Activated CD4-positive, alpha-beta T cell treated with anti-CD3 and anti-CD28 coated beads for 24 hours (primary cell): ENCODE results near the gene HYAL3.
"Not testable (repeated sequence)": the region's sequence is repeated elsewhere in the genome, so short reads cannot be mapped to it uniquely, and the experiment has no call there.

ENCODE experiments used
- DNase-seq, 2 donors: peaks; one replicate each; pipeline ENCODE4 v3.0.0-alpha.2; 2020; ENCODE audit warnings: low read depth in 2 of 2

Gene HYAL3

DNA sequence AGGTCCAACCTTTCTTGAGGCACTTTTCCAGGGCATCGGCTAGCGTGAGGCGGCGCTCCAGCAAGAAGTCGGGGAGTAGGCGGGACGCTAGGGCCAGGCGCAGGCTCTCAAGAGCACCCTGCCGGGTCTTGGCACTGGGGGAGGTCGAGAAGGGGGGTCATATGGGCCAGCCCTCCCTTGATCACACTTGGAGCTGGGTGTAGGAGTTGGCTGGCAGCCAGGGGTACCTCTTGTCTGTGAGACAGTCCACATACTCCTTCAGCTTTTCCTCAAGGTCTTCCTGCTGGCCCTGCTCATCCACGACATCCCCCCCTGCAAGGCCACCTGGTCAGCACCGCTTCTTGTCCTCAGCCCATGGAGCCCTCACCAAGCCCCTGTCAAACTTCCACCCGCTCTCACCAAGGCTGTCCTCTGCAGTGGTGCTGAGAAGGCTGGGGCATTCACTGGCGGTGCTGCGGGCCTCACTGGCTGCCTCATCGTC lies 9.0 kb downstream of the HYAL3 start:
- DNase-seq: no peak

DNA sequence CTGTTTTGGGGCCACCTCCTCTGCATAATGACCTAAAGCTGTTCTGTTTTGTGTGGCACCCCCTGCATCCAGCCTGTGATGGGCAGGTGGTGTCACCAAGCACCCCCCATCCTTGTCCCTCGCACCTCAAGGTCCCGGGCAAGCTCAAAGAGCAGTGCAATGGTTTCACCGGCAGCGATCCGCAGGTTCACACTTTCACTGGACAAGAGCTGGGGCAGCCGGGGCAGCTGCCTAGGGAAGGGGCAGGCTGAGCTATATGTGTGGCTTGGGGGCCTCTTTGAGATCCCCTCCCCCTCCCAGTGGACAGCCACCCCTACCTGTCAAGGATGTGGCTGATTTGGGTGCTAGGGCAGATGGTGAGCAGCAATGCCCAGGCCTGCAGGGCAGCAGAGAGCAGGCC lies 10.1 kb downstream of the HYAL3 start:
- DNase-seq: no peak

DNA sequence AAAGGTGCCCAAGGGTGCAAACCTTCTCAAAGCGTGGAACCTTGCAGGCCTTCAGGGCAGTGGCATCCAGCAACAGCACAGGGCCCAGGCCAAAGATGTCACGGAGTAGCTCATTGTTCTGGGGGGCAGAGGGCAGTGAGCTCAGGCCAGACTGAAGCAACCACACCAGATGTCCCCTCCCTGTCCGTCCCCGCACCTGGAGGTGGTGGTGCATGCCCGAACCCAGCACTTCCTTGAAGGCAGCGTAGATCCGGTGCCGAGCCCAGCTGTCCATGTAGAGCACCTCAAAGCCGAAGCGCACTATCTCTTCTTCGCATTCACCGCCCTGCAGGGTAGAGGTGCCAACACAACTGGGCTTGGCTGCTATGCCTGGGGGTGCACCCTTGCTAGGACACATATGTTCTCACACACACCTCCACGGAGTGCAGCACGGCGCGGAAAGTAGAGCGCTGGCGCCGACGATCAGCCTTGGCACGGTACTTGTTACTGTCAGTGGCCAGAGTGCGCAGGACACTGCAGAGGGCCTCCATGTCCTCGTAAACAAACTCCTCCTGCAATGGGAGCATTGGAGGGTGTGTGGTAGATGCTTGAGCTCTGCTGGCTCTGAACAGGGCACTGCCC lies 10.7 kb downstream of the HYAL3 start:
- no peak for DNase-seq

DNA sequence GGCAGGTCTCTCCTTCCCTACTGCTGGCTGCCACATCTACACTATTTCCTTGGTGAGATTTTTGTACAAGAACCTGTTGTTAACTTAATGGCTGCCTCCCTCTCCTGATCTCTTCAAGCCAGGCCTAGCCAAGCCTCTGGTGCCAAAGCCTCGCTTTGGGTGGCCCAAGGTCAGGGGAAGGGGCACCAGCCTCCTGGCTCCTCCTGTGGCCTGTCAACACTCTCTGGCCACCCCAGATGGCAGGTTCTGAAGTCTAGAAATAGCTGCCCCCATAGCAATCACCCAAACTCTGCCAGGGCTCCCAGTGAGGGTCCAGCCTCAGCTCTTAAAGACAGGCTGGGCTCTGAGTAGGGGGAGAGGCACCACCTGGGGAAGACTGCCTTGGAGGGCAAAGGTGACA lies 11.9 kb downstream of the HYAL3 start:
- DNase-seq: no peak

DNA sequence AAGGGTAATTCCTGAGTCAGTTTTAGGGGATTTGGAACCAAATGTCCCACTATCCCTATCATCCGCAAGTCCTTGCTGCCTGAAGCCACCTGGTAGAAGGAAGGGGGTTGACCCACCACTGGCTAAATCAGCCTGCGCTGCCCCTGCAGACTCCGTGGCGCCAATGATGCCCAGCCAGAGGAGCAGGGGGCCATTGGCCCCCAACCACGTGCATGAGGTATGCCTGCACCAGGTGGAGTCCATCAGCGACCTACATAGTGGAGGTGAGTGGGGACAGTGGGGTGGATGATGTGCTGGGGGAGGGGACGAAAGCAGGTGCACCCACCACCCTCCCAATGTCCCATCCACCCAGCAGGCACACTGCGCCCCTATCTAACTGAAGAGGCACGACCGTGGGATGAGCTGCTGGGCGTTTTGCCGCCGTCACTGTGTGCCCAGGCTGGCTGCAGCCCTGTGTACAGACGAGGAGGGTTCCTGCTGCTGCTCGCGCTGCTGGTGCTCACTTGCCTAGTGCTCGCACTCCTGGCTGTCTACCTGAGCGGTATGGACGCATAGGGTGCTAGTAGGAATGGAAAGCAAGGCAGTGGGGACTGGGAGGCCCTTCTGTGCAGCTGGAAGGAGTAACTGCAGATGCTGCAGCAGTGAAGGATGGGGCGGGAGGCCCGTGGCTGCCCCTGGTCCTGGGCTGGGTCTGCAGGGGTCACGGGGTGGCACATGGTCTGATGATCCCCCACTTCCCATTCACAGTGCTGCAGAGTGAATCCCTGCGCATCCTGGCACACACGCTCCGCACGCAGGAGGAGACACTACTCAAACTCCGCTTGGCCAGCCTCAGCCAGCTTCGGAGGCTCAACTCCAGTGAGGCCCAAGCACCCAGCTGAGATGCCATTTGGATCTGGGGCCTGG lies 12.6 kb downstream of the HYAL3 start:
- DNase-seq: no peak

DNA sequence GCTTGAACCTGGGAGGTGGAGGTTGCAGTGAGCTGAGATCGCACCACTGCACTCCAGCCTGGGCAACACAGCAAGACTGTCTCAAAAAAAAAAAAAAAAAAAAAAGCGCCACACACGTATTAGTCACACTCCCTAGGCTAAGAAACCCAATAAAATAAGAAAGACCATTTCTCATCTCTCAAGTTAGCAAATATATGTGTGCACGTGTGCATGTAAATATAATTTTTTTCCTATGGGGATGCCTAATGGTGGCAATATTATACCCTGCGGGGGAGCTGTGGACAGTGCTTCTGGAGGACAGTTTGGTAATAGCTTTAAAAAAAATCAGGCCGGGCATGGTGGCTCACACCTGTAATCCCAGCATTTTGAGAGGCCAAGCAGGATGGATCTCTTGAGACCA lies 15.1 kb downstream of the HYAL3 start:
- not testable (repeated sequence) for DNase-seq

DNA sequence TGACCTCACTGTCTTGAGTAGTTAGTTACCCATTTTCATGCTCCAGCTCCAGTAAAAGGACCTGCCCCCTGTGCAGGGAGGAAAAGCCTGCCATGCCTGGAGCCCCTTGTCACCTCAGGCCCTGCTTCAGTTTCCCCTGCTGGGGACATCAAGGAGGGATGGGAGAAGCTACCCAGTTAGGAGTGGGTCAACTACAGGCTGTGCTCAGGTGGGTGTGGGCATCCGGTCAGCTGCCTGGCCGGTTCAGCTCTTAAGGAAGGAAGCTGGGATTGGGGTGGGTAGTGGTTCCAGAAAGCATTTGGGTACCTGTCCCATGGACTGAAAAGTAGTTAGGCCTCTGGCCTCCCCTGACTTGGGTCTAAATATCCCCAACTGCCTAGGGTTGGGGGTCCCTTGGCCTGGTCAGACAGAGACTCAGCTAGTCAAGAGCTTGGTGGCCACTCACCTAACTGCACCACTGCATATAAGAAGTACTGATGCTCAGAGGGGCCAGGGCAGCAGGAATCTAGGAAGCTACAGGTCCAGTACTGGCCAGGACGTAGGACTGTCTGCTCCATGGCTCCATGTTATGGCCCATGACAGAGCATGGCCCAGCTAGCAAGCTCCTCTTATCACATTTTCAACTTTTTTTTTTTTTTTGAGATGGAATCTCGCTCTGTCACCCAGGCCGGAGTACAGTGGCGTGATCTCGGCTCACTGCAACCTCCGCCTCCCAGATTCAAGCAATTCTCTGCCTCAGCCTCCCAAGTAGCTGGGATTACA lies 19.8 kb downstream of the HYAL3 start:
- DNase-seq: no peak

DNA sequence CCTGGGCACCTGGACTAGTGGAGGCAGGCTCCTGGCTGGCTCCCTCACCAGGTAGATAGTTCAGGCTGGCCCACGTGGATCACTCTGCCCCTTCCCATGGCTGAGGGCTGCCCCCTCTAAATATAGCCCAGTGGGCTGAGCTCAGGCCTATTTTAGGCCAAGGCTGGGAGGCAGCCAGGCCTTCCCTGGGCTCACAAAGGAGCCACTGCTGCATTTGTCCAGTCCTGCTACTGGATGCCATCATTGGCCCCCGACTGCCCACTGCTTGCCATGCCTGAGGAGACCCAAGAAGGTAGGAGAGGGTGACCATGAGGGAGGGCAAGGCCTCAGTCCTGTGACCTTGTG lies 20.4 kb downstream of the HYAL3 start, which contains the start of gene LSMEM2:
LSMEM2 (plus strand) TSS at position 208 of the 345 bp plus-strand sequence; CDS start at position 235, 27 bp downstream.
- no peak for DNase-seq

DNA sequence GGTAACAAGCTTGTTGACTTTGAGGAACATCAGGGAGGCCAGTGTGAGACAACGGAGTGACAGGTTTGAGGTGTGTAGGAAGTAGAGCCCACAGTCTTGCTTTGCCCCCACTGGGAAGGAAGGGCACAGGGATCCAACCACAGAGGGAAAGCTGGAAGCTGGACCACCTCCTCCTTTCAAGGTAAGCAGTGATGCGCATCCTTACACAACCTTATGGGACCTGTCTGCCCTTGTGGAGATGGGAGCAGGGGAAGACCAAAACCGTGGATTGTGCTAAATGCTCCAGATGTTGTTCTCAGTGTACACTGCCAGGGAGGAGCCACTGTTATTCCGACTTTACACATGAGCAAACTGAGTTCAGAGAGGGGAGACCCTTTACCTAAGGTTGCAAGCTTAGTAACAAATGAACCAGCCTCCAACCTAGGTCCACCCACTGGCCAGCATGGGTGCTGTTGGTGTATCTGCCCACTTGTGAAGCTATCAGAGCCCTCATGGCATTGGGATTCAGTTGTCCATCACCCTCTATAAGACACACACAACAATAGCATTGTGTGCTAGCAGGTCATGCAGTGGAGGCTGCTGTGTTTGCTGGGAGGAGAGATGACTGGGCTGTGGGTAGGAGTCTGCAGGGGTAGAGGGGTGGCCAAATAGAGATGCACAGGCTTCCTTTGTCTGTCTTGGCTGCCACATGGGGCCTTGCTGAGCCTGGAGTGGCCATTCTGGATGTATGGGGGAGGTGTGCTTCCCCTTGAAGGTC lies 20.9 kb downstream of the HYAL3 start:
- no peak for DNase-seq

DNA sequence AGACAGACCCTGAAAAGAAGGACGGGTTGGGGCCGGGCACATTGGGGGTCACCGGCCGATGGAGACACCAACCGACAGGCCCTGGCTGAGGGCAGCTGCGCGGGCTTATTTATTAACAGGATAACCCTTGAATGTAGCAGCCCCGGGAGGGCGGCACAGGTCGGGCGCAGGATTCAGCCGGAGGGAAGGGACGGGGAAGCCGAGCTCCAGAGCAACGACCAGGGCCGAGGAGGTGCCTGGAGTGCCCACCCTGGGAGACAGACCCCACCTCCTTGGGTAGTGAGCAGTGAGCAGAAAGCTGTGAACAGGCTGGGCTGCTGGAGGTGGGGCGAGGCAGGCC lies 22.5 kb downstream of the HYAL3 start:
- no peak for DNase-seq

DNA sequence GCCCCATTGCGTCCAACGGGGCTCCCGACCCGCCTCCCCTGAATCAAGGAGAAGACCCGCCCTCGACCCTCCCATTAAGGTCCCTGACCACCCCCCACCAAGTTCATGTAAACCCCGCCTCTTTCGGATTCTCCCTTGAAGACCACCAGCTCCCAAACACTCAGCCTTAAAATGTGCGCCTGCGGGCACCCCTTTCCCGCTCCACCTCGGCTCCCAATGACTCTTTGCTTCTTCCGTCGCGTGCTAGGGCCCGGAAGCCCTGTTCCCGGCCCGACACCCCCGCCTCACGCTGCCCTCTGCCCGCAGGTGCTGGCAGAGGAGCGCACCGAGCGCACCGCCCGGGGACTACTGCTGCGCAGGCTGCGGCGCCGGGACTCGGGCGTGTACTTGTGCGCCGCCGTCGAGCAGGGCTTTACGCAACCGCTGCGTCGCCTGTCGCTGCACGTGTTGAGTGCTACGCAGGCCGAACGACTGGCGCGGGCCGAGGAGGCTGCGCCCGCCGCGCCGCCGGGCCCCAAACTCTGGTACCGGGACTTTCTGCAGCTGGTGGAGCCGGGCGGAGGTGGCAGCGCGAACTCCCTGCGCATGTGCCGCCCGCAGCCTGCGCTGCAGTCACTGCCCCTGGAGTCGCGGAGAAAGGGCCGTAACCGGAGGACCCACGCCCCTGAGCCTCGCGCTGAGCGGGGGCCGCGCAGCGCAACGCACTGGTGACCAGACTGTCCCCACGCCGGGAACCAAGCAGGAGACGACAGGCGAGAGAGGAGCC lies 23.0 kb downstream of the HYAL3 start:
- DNase-seq: no peak

DNA sequence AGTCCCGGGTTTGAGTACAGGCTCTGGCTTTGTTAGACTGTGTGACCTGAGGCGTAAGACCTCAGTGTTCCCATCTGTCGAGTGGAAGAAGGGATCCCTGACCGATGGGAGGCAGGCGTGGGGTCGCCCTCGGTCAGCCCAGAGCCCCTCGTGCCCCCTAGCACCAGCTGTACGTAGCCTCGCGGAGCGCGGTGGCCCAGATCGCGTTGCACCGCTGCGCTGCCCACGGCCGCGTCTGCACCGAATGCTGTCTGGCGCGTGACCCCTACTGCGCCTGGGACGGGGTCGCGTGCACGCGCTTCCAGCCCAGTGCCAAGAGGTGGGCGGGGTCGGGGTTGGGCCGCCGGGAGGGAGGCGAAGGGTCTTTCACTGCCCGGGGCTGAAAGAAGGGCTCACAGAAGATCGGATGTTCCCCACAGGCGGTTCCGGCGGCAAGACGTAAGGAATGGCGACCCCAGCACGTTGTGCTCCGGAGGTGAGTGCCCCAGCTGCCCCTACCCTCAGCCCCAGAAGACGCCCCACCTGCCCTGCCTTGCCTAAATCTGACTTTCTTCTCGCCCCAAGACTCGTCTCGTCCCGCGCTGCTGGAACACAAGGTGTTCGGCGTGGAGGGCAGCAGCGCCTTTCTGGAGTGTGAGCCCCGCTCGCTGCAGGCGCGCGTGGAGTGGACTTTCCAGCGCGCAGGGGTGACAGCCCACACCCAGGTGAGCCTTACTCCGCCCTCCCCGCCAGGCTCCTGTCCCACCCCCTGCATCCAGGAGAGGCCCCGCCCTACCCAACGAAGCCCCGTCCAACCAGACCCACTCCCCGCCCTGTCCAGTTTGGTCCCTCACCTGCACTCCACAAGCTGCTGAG lies 23.8 kb downstream of the HYAL3 start:
- DNase-seq: no peak

DNA sequence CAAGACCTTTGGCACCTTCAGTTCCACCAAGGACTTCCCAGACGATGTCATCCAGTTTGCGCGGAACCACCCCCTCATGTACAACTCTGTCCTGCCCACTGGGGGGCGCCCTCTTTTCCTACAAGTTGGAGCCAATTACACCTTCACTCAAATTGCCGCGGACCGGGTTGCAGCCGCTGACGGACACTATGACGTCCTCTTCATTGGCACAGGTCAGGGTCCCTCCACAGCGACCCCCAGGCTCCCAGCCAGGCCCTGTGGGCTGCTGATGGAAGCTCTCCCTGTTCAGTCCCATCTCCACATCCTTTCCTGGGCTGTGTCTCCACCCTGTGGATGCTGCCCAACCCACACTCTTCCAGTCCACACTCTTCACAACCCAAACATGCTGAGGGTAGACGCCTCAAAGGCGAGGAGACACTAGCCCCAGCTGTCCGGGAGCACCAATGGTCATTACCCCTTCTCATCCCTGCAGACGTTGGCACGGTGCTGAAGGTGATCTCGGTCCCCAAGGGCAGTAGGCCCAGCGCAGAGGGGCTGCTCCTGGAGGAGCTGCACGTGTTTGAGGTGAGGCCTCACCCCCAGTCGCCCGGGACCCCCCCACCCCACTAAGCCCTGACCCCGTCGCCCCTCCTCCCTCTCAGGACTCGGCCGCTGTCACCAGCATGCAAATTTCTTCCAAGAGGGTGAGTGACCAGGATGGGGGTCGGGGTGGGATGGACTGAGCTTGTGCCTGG lies 24.7 kb downstream of the HYAL3 start:
- DNase-seq: peak; percentile 40 to 78

DNA sequence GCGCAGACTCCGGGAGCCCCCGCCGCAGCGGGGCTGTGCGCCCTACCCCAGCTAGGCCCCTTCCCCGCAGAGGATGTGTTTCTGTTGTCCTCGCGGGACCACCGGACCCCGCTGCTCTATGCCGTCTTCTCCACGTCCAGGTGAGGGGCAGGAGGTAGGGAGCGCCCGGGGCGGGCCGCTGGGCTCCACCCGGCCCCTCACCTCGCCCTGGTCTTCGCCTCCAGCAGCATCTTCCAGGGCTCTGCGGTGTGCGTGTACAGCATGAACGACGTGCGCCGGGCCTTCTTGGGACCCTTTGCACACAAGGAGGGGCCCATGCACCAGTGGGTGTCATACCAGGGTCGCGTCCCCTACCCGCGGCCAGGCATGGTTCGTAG lies 25.5 kb downstream of the HYAL3 start:
- DNase-seq: no peak

DNA sequence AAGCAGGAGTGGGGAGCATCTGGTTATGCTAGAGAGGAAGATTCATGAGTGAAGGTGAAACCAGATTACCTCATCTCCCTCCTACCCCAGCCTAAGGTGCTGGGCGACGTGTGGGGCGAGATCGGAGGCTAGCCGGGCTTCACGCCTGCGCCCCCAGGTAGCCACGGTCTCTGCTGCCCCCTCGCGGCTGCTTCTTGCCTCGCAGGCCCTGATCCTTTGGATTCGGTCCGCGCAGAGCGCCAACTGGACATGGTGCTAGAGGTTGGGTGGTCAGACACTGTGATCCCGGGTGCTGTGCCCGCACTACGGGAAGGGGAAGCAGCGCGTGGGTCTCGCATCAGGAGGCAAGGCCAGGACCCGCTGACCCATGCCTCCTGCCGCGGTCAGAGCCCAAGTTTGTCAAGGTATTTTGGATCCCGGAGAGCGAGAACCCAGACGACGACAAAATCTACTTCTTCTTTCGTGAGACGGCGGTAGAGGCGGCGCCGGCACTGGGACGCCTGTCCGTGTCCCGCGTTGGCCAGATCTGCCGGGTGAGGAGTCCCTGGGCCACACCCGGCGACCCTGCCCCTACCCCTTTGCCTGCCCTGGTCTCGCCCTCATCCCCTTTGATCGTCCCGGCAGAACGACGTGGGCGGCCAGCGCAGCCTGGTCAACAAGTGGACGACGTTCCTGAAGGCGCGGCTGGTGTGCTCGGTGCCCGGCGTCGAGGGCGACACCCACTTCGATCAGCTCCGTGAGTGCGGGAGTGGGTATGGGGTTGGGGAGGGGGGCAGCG lies 26.1 kb downstream of the HYAL3 start:
- DNase-seq: peak; percentile 86 to 93

DNA sequence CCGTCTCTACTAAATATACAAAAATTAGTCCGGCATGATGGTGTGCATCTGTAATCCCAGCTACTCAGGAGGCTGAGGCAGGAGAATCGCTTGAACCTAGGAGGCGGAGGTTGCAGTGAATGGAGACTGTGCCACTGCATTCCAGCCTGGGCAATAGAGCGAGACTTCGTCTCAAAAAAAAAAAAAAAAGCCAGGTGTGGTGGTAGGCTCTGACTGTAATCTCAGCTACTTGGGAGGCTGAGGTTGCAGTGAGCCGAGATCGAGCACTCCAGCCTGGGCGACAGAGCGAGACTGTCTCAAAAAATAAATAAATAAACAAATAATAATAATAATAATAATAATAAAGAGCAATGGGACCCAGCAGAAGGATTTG lies 26.7 kb downstream of the HYAL3 start:
- not testable (repeated sequence) for DNase-seq

DNA sequence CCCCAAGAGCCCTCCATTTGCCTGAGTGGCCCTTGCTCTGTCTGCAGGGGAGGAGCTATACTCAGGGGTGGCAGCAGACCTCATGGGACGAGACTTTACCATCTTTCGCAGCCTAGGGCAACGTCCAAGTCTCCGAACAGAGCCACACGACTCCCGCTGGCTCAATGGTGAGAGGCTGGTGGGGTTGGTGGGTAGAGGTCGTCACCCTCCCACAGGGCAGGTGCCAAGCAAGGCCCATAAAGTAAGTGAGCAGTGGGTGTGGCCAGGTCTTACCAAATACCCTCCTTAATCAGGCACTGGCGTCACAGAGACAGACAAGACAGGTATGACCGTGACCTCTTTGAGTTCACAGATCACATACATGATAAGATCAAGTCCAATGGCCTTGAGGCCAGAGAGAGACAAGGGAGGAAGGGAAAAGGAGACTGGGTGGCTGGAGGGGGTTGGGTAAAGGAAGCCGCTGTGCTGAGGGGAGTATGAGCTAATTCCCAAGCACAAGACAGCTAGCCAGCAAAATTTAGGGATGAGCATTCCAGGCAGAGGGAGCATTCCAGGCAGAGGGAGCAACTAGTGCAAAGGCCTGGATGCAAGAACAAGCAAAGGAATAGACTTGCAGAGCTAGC lies 27.8 kb downstream of the HYAL3 start:
- DNase-seq: no peak
